ENCODE results near the gene CLHC1. TPM values are rescaled to one million over a fixed set of nuclear protein-coding genes. Genes with fewer than 3 reads are reported as not detected.
"Not testable (repeated sequence)": the region's sequence is repeated elsewhere in the genome, so short reads cannot be mapped to it uniquely, and the experiment has no call there.

CLHC1 gene
- total RNA-seq, 1 donor from 2014 or later = 19.8 TPM

GRCh38 chr2:55247025-55247424, 14.9 kb upstream of the CLHC1 start:
- no peak for DNase-seq
- Mint-ChIP-seq H3K9me3 (ENCODE audit: unreplicated experiment) (no peaks in the 10 kb centered on the region), H3K27ac (ENCODE audit: unreplicated experiment) (no peak overlapping the region), H3K4me3 (ENCODE audit: unreplicated experiment) (no peak overlapping the region), H3K27me3 (ENCODE audit: unreplicated experiment) (no peaks in the 10 kb centered on the region), H3K4me1 (ENCODE audit: low read depth, unreplicated experiment) (no peaks in the 10 kb centered on the region), H3K36me3 (ENCODE audit: unreplicated experiment) (no peaks in the 10 kb centered on the region)
- TF ChIP-seq CTCF (IDR thresholded peaks at IDR 0.05; ENCODE audit: partially characterized antibody, unreplicated experiment) = no peak

DNA sequence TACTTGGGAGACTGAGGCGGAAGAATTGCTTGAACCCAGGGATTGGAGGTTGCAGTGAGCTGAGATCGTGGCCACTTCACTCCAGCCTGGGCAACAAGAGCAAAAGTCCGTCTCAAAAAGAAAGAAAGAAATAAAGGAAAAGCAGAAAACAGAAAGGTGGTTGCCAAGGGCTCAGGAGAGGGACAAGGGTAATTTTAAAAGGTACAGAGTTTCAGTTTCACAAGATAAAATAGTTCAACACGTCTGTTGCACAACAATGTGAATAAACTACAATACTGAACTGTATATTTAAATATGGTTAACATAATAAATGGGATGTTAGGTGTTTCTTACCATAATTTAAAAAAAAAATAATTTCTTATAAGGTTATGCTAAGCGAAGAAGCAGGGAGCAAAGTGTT, 13.3 kb upstream of the CLHC1 start:
- Mint-ChIP-seq H3K9me3 (ENCODE audit: unreplicated experiment) (no peaks in the 10 kb centered on the region), H3K36me3 (ENCODE audit: unreplicated experiment) (no peaks in the 10 kb centered on the region), H3K4me3 (ENCODE audit: unreplicated experiment) (no peak overlapping the region), H3K4me1 (ENCODE audit: low read depth, unreplicated experiment) (no peaks in the 10 kb centered on the region), H3K27me3 (ENCODE audit: unreplicated experiment) (no peaks in the 10 kb centered on the region), H3K27ac (ENCODE audit: unreplicated experiment) (no peak overlapping the region)
- TF ChIP-seq CTCF (IDR thresholded peaks at IDR 0.05; ENCODE audit: partially characterized antibody, unreplicated experiment) = no peak
- DNase-seq = no peak

GRCh38 chr2:55242617-55243016, 10.5 kb upstream of the CLHC1 start:
- Mint-ChIP-seq H3K27me3 (ENCODE audit: unreplicated experiment) (no peaks in the 10 kb centered on the region), H3K36me3 (ENCODE audit: unreplicated experiment) (no peaks in the 10 kb centered on the region), H3K4me3 (ENCODE audit: unreplicated experiment) (no peak overlapping the region), H3K27ac (ENCODE audit: unreplicated experiment) (no peak overlapping the region), H3K4me1 (ENCODE audit: low read depth, unreplicated experiment) (no peaks in the 10 kb centered on the region), H3K9me3 (ENCODE audit: unreplicated experiment) (no peaks in the 10 kb centered on the region)
- TF ChIP-seq CTCF (IDR thresholded peaks at IDR 0.05; ENCODE audit: partially characterized antibody, unreplicated experiment) = no peak
- no peak for DNase-seq

- H3K27ac Mint-ChIP-seq (ENCODE audit: unreplicated experiment); H3K36me3 Mint-ChIP-seq (ENCODE audit: unreplicated experiment): not testable (repeated sequence)
Observed at GRCh38 chr2:55241582-55241981, 9.5 kb upstream of the CLHC1 start.

GRCh38 chr2:55239656-55240222, 7.6 kb upstream of the CLHC1 start:
- DNase-seq = no peak
- H3K4me3 Mint-ChIP-seq (ENCODE audit: unreplicated experiment) = no peak overlapping the region
- H3K36me3 Mint-ChIP-seq (ENCODE audit: unreplicated experiment) = no peaks in the 10 kb centered on the region

More at GRCh38 chr2:55241582-55241981, 9.5 kb upstream of the CLHC1 start:
- H3K4me1 Mint-ChIP-seq (ENCODE audit: low read depth, unreplicated experiment); H3K4me3 Mint-ChIP-seq (ENCODE audit: unreplicated experiment); H3K27me3 Mint-ChIP-seq (ENCODE audit: unreplicated experiment); DNase-seq; H3K9me3 Mint-ChIP-seq (ENCODE audit: unreplicated experiment): not testable (repeated sequence)

More at GRCh38 chr2:55239656-55240222, 7.6 kb upstream of the CLHC1 start:
- no peak overlapping the region for H3K27ac Mint-ChIP-seq (ENCODE audit: unreplicated experiment)
- TF ChIP-seq CTCF (IDR thresholded peaks at IDR 0.05; ENCODE audit: partially characterized antibody, unreplicated experiment) = no peak
- H3K9me3 Mint-ChIP-seq (ENCODE audit: unreplicated experiment) = no peaks in the 10 kb centered on the region
- H3K4me1 Mint-ChIP-seq (ENCODE audit: low read depth, unreplicated experiment) = no peaks in the 10 kb centered on the region
- H3K27me3 Mint-ChIP-seq (ENCODE audit: unreplicated experiment) = no peaks in the 10 kb centered on the region
